C4-2B (cell line): ENCODE results near the gene PPARA.

Experiments used
- ZFX ChIP-seq: fragments of 450-650 bp; IDR thresholded peaks from 2 replicates; pipeline ENCODE4 v1.6.1; 2017
- TF ChIP-seq, protein P1 (sequence below): fragments of 450-650 bp; conservative IDR thresholded peaks from 2 replicates; pipeline ENCODE4 v1.5.1; 2017; ENCODE audit warnings: mild to moderate bottlenecking

DNA sequence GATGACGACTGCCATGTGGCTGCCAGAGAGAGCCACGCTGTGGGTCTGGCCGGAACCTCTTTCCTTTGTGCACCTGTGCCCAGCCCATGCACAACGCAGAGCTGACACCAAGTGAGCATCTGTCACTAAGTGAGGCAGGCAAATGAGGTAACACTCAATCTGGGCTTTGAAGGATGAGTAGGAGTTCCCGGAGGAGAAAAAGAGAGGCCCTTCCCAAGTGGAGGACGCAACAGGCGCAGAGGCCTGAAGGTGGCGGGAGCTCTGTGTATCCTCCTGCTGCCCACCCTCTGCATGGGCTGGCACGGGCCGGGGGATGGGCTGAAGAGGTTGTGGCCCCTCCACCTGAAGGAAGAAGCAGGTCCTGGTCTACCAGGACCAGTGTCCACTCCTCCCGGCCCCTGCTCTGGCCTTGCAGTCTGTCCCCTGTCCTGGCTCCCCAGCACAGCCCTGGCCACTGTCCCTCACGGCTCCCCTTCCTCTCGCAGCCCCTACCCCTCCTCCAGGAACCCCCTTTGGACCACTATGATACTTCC, 23.4 kb upstream of the PPARA start:
- TF ChIP-seq, protein P1, sequence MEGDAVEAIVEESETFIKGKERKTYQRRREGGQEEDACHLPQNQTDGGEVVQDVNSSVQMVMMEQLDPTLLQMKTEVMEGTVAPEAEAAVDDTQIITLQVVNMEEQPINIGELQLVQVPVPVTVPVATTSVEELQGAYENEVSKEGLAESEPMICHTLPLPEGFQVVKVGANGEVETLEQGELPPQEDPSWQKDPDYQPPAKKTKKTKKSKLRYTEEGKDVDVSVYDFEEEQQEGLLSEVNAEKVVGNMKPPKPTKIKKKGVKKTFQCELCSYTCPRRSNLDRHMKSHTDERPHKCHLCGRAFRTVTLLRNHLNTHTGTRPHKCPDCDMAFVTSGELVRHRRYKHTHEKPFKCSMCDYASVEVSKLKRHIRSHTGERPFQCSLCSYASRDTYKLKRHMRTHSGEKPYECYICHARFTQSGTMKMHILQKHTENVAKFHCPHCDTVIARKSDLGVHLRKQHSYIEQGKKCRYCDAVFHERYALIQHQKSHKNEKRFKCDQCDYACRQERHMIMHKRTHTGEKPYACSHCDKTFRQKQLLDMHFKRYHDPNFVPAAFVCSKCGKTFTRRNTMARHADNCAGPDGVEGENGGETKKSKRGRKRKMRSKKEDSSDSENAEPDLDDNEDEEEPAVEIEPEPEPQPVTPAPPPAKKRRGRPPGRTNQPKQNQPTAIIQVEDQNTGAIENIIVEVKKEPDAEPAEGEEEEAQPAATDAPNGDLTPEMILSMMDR: no peak
- no peak for TF ChIP-seq ZFX
